ENCODE results near the gene TFF2.

The TFF2 gene

DNA sequence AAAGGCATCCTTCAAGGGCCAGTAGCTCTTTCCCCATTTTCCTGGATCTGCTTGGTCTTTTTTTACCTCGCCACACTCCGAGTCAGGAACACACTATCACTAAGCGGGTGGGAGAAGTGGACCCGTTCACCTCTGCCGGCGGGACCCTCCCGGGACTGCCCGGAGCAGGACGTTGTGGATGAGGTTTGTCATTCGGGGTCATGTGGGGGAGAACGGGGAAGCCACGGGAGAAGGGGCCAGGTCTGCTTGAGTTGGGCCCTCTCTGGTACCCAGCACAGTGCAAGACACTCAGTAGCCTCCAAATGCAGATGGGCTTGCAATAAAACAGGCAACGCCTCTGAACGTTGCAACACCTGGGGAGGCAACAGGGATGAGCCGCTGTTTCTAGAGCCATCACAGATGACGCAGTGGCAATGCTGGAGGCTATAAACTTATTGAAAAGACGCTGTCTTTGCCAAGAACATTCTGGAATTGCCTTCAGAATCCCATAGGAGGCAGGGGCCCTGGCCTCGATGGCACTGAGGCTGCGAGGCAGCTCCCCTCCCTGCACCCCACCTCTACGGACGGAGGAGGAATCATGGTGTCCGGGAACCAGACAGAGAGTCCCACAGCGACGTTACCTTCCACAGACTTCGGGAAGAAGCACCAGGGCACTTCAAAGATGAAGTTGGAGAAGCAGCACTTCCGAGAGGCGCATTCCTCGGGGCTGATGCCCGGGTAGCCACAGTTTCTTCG is 3.8 kb downstream of the TFF2 start:
- no peak for DNase-seq (ENCODE audit: low read depth in 3 of 3)

DNA sequence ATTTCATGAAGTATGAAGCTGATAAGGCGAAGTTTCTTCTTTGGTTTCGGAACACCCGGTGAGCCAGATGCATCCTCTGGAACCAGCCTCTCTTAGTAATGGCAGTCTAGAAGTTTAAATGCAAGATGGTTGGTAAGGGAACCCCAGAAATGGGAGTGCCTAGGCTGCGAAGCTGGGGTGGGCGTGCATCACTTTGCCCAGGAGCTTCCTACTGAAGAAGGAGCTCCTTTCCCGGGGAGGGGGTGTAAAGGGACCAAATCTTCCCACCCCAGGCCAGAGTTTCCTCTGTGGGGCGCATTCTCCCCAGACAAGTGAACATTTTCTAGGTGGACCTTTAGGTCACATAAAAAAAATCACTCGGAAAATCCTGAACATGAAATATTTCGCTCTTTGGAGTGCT is 4.4 kb downstream of the TFF2 start:
- no peak for DNase-seq (ENCODE audit: low read depth in 3 of 3)

DNA sequence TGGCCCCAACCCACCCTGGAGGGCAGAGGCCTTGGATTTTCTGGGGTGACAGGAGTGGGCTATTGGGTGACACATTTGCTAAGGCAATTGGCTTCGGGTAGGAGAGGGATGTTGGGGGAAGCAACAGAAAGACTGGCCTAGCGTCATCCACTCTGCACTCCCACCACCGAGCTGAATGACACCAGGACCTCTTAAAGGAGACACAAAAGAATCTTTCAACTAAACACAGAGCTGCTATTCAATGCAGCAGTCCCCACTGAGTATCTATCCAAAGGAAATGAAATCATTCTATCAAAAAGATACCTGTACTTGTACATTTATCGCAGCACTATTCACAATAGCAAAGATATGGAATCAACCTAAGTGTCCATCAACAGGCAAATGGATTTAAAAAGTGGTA is 6.2 kb downstream of the TFF2 start:
- DNase-seq (ENCODE audit: low read depth in 3 of 3) = no peak

DNA sequence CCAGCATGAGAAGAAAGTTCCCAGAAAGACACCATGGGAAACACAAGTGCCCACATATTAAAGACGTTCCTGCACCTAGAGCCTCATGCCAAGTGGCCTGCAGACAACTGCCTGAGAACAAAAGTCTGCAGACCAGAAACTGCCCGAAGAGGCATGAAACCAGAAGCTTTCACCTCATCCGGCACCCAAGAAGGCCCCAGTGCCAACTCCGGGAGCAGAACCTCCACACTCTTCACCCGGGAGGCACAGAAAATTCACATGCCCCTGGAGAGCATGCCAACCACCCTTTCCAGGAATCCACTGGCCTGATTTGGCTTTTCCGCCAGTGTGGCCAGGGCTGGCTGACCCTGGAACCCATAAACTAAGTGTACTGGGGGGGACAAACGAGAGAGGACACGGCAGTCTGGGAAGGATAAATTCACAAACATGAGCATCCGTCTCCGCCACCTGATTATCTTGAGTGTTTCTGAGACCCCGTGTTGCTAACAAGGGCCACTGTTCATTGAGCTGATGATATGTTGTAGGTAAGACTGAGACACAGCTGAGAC is 6.8 kb downstream of the TFF2 start:
- DNase-seq (ENCODE audit: low read depth in 3 of 3) = no peak

DNA sequence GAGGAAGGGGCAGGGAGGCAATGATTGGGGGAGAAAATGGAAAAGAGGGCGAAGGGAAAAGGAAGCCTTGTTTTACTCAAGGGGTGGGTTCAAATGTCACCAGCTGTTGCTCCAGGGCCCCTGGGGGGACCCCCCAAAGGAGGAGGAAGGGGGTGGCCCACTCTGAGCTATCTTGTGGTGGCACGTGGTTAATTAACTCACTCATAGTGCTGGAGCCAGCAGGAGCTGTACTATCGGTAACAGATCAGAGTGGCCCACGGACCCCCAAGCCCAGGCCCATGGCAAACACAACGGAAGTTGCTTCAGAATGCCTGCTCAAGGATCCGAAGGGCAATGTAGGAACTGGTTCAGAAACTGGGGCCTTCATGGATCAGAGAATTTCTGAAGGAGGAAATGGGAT is 7.2 kb downstream of the TFF2 start:
- DNase-seq (ENCODE audit: low read depth in 3 of 3) = no peak

DNA sequence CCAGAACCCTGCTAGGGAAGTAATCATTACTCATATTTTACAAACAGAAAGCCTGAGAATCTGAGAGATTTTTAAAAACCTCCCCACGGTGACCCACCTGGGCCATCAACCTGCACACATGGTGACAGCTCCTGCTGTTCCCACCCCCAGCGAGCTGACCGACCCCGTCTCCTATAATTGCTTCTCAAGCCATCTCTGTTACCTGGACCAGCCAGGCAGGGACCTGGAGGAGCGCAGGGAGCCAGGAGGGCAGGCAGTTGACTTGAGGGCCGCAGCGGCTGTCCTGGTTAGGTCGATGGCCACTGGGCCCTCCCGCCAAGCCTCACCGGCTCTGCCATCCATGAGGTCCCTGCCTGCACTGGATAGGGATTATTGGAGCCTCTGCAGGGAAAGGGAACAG is 7.7 kb downstream of the TFF2 start:
- no peak for DNase-seq (ENCODE audit: low read depth in 3 of 3)

DNA sequence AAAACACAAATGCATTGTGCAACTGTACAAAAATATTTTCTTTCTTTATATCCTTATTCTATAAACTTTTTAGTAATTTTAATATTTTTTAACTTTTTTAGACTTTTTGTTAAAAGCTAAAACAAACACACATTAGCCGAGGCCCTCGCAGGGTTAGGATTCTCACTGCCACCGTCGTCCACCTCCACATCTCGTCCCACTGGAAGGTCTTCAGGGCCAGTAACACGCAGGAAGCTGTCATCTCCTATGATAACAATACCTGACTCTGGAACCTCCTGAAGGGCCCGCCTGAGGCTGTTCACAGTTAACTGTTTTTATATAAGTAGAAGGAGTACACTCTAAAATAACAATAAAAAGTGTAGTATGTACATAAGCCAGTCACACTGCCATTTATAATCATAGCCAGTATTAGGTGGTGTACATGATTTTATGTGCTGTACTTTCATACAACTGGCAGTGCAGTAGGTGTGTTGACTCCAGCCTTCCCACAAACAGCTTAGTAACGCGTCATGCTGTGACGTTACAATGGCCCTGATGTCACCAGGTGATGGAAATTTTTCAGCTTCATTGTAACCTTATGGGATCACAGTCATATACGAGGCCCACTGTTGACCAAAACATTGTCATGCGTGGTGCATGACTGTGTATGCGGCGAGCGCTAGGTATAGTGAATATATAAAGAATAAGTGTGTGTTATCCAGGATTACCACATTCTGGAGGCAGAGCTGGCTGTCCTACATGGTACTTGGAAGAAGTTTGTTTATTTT is 8.8 kb downstream of the TFF2 start:
- no peak for DNase-seq (ENCODE audit: low read depth in 3 of 3)

DNA sequence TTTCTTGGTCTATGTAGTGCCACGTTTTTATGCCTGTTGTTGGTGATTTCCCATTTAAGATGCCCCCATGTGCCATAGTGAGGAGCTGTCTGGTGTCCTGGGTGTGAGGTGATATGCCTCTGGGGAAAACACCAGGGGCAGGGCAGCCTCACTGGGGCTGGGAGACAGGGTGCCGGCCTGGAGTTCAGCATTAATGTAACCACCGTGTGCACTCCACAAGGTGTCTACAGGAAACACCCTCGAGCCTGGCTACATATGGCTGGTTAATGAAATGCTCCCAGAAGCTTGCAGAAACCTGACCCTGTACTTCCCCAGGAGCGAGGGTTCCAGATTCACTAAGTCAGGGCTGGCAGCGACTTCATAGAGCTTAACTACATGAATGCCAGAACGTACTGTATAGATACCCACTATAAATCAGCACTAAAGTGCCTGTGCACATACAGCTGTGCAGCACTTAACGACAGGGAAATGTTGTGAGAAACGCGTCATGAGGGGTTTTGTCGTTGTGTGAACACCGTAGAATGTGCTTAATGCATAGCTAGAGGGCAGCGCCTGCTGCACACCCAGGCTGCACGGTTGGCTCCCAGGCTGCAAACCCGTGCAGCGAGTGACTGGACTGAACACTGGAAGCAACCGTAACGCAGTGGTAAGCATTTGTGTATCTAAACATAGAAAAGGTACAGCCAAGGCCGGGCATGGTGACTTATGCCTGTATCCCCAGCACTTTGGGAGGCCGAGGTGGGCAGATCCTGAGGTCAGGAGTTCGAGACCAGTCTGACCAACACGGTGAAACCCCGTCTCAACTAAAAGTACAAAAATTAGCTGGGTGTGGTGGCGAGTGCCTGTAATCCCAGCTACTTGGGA is 10.4 kb downstream of the TFF2 start:
- no peak for DNase-seq (ENCODE audit: low read depth in 3 of 3)

DNA sequence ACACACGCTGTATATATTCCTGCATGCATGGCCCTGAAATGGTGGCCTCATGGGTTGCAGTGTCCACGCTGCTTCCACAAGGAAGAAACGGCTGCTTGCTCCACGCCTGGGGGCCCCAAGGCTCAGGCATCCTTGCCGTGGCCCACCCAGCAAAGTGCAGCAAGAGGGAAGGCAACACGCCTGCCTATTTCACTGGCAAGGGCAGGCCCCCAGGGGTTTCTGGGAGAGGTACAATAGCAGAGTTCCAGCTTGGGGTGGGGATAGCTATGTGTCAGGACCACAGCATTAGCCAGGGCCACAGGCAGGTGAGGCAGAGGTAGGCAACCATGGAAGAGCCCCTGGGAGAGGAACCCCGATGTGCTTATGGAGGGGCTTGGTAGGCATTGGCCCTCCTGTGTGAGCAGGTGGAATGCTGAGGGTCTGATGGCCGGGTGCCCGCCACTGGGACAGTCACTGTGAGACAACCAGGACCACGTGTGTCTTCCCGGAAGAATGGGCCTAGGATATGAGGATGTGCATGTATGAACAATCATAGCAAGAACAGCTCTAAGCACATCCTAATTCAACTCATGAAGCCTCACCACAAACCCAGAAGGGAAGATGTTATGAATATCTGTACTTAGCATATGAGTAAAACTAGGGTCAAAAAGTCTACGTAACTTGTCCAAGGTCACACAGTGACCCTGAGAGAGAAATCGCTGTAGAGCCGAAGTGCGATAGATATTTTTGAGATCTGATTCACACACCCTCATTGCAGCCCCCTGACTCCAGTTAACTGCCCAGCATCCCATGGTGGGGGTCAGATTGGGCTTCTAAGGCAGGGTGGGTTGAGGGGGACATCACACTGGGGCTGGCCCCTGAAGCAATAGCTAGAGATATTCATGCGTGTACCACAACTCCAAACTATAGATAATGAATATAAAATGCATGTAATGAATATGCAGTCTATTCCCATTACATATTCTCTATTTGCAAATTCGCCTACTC is 11.8 kb downstream of the TFF2 start:
- no peak for DNase-seq (ENCODE audit: low read depth in 3 of 3)

DNA sequence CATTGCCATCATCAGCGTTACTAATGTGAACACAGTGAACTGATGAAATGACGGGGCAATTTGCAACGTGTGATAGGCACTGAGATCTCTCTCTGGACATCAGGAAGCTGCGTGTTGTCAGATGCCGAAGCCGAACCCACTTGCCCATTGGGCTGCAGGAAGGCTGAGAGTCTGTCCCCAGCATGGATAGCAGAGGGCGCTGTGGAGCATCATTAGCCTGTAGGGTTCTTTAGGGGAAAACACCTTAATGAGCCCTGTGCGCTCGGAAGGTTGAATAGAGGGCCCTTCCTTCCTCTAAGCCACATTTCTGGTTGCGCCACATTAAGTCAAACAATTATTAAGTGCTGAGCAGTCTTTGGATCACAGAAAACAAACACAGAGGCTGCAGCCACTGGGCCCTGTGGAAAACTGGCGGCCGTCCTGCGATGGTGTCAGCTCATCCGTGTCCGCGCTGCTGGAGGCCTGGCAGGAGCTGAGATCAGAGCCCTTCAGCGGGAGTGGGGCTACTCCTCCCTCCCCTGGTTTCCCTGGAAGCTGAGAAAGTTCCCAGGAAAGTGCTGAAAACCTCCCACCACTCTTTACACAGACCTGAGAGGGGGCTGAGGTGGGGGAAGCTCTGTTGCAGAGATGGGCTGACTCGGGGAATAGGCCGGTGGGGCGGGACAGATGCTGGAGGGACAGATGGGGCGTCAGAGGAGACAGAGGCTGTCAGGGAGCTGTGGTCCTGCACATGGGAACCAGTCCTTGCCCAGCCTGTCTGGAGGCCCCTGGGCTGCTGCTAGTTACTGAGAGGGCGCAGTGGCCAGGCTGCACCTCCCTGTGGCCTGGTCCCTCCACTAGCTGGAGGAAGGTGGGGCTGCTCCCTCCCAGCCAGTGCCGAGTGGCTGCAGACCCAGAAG is 12.7 kb downstream of the TFF2 start:
- DNase-seq (ENCODE audit: low read depth in 3 of 3) = peak; percentile 63 to 71 (median 65)

DNA sequence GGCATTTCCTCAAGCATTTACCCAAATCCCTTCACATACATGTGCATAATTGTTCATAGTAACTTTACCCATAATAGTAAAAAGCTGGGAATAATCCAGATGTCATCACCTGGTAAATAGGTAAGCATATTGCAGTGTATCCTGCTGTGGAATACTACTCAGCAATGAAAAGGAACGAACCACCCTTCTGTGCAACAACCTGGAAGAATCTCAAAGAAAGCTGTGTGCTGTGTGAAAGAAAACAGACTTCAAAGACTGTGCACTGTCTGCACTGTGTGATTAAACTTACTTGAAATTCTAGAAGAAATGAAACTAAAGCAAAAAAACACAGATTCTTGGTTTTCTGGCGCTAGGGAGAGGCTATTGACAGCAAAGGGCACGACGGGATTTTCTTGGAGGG is 13.5 kb downstream of the TFF2 start:
- no peak for DNase-seq (ENCODE audit: low read depth in 3 of 3)

DNA sequence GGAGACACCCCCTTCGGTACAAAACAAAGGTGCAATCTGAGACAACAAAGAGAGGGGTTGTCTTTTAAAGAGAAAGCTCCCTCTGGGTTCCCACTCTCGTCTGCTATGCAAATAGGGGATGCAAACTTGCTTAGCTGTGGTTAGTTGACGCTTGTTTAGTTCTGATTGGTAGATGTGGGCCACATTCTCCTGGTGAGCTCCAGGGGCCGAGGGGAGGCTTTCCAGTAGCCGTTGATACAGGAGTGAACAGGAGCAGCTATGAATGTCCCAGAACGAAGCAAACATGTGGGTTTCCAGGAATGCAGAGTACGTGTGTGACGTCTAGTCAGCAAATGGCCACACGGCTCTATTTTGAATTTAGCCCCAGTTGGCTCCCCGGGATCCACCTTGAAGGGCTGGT is 14.7 kb downstream of the TFF2 start:
- no peak for DNase-seq (ENCODE audit: low read depth in 3 of 3)

DNA sequence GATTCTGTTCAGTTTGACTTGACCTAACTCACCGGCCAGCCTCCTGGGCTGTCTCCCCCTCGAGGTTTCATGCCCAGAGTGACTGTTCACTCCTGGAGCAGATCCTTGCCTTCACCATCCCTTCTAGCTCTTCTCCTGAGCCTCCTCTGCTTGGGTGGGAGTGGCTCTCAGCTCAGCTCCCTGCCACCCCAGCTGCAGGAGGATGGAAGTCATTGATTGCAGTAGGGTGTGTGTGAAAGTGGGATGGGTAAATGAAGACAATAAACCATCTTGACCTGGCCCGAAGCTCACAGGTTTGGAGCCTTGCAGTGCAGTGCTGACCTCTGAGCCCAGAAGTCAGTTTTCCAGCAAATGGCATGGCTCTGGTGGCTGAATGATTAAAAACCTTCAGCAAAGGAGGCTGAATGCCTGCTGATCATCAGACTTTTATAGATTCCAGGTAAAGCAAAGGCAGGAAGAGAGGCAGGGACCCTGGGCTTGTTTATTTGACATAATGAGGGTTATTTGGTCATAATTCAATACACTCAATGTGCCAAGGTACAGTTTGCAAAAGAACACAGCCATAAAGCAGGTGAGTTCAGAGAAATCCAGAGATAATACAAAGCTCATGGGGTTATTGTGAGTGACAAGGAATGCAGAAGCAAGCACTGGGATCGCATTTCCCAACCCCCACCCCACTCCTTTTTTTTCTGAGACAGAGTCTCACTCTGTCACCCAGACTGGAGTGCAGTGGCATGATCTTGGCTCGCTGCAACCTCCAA is 18.1 kb downstream of the TFF2 start:
- no peak for DNase-seq (ENCODE audit: low read depth in 3 of 3)

DNA sequence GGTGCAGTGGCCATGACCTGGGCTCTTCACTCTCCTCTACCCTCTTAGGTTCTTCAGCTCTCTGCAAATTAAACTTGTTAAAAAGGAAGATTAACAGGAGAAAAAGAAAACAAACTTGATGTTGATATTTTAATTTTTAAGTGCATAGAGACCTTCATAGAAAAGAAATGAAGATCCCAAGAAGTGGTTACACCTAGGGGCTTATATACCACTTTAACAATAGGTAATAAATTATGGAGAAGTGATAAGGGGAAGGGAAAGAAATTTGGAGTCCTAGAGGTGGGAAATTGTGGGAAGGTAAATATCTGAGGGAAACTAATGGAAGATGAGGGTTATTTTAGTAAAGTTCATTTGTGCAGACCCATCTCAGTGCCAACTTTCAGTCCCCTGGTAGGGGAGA is 19.1 kb downstream of the TFF2 start:
- DNase-seq (ENCODE audit: low read depth in 3 of 3) = no peak

DNA sequence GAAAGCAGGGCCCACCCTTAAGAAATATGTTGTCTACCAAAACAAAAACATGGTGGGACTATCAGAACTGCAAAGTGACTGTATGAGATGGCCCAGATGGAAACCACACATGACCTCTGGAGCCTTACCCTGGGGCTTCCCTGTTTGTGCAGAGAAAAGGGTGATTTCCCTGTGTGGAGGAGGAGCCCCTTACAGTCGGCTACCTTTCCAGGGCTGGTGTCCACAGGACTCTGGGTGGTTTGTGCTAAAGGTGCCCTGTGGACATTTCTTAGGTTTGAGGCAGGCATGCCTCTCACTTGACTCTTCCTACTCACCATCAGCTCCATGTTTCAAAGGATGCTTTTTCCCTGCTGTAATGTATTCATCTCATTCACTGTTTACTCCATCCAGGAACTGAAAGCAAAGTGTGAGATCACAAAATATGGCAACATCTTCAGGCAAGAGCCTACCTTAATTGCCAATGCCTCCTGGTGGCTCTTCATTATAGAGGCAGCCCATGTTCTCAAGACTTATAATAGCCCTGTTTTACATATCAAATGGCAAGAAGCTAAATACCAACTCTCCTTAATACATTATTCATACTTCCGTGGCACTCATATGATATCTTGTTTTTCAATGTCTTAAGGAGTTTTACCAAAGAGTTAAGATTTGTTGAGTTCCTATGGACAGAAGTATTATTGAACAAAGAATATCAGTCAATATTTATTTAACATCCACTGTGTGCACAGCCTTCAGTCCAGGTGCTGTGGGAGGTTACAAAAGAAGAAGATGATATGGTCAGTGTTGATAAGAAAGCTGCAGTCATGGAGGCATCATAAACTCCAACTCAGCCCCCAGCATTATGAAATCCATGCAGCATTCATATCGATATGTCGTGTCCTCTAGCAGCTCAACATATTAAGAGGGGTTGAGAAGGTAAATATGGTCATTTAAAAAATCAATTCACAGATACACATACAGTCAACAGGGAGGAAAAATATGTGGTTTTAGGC is 20.1 kb downstream of the TFF2 start:
- DNase-seq (ENCODE audit: low read depth in 3 of 3) = no peak

DNA sequence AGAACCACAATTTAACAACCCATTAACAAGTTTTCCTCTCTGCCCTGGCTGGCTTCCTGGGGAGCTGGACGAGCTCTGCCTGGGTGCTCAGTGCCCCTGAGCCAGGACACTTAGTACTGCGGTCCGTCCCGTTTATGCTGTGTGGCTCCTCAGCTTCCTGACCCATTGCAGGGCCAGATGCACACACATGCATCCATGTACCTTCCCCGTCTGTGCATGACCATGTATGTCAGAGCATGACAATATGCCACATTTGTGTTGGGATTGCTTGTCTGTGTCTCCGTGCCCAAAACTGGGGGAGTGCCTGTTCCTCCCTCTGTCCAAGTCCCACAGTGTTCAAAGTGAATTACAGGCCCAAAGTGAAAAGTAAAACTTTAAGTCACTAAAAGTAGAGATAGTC is 25.9 kb downstream of the TFF2 start:
- DNase-seq (ENCODE audit: low read depth in 3 of 3) = no peak

DNA sequence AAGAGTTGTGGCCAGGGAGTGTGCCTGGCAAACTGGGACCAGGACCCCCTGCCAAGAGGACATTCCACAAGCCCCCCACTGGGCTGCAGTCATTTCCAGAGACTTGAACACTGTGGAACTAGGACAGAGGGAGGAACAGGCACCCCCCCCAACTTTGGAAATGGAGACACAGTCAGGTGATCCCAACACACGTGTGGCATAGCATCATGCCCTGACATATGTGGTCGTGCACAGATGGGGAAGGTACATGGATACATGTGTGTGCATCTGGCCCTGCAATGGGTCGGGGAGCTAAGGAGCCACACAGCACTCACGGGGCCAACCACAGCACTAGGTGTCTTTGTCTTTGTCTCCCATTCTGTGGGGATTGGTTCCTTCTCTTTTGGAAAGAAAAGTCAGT is 28.9 kb downstream of the TFF2 start:
- DNase-seq (ENCODE audit: low read depth in 3 of 3) = no peak

DNA sequence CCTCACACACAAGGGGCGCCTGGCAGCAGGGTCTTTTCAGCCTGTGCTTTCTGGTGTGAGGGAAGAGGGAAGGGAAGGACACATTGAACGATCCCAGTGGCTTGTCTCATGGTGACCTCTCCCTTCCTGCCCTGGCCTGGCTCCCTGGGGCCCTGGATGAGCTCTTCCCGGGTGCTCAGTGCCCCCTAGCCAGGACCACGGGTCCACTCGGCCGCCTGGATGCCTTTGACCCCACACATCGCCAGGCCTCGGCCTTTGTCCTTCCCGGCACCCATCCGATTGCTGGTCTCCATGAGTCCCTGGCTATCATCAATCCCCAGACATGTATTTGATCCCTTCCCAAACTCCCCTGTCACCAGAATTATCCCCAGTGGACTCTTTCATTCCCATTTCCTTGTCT is 29.6 kb downstream of the TFF2 start:
- no peak for DNase-seq (ENCODE audit: low read depth in 3 of 3)

All from stimulated activated CD4-positive, alpha-beta T cell treated with anti-CD3 and anti-CD28 coated beads, TNF-alpha, amount 100 ng/mL, for 48 hours (primary cell).